LNCAP (cell line): ENCODE measurements around the gene DPH5.

ENCODE experiments used
- TF ChIP-seq, protein P1 (sequence below): fragments of 450-650 bp; IDR thresholded peaks from 2 replicates; pipeline ENCODE4 v1.5.1; 2017; ENCODE audit warnings: mild to moderate bottlenecking

The DPH5 gene

DNA sequence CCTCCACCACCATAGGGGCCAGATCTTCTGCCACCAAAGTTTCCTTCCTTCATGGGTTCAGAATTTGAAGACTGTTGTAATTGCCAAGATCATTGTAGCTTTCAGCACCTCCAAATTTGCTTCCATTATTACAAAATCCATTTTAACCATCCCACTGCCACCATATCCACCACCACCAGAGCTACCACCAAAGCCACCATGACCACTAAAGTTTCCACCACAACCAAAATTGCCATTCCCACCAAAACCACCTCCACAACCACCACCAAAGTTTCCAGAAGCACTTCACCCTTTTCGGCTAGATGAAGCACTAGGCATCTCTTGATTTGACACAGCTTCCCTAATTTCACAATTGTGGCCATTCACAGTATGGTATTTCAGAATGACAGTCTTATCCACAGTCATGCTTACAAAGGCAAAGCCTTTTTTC is 84.5 kb downstream of the DPH5 start:
- TF ChIP-seq, protein P1, sequence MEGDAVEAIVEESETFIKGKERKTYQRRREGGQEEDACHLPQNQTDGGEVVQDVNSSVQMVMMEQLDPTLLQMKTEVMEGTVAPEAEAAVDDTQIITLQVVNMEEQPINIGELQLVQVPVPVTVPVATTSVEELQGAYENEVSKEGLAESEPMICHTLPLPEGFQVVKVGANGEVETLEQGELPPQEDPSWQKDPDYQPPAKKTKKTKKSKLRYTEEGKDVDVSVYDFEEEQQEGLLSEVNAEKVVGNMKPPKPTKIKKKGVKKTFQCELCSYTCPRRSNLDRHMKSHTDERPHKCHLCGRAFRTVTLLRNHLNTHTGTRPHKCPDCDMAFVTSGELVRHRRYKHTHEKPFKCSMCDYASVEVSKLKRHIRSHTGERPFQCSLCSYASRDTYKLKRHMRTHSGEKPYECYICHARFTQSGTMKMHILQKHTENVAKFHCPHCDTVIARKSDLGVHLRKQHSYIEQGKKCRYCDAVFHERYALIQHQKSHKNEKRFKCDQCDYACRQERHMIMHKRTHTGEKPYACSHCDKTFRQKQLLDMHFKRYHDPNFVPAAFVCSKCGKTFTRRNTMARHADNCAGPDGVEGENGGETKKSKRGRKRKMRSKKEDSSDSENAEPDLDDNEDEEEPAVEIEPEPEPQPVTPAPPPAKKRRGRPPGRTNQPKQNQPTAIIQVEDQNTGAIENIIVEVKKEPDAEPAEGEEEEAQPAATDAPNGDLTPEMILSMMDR, result no peak
